Endothelial cell of umbilical vein (primary cell): ENCODE results near the gene SYCP2. TPM values are rescaled to one million over a fixed set of nuclear protein-coding genes. Genes with fewer than 3 reads are reported as not detected.

Source experiments
- Bru-seq: library from RNA; stranded (reverse); fragments of 400-500 nt; gene quantifications from one replicate; lab custom pipeline; 2021; lab: Mats Ljungman, UMichigan
- BruChase-seq, 2 experiments: library from RNA; stranded (reverse); fragments of 400-500 nt; gene quantifications; one replicate each; lab custom pipeline; 2021; lab: Mats Ljungman, UMichigan
- BruUV-seq: library from RNA; stranded (reverse); fragments of 400-500 nt; replicated peaks from 2 replicates; lab custom pipeline; 2021; lab: Mats Ljungman, UMichigan
- CTCF ChIA-PET: fragments of 300-600, 350-600 bp; sonication (Branson Sonifier 250); formaldehyde crosslinking; loops from one replicate; lab custom pipeline; 2021; ENCODE audit warnings: antibody characterized with exemption, inconsistent platforms; lab: Charles Lee
- POLR2A ChIA-PET: fragments of 300-600, 350-600 bp; sonication (Branson Sonifier 250); formaldehyde crosslinking; loops from one replicate; lab custom pipeline; 2021; ENCODE audit warnings: antibody characterized with exemption, inconsistent platforms; lab: Charles Lee
- DNase-seq: peaks from one replicate; pipeline ENCODE4 v3.0.0-alpha.2; 2011; ENCODE audit warnings: low read depth, low spot score
- FAIRE-seq: peaks from 2 replicates; lab custom pipeline; 2011; peaks lifted over from hg19 to GRCh38; lab: Jason Lieb, UNC
- H2AFZ ChIP-seq: 2 replicates; pipeline ENCODE4 v1.6.0; 2012; ENCODE audit warnings: low read depth, low read length, control low read depth, inconsistent platforms
- H3K27ac ChIP-seq: 2 replicates; pipeline ENCODE4 v1.5.1; 2011; ENCODE audit warnings: low read depth, mild to moderate bottlenecking, control low read depth, low read length, moderate library complexity; ENCODE audit not compliant: insufficient read depth
- H3K27me3 ChIP-seq, 2 experiments: 2 replicates each; pipeline versions ENCODE4 v1.6.0 to v1.6.1; 2011; ENCODE audit warnings: low read length in 2 of 2, mixed read lengths in 1 of 2; ENCODE audit not compliant: control insufficient read depth in 2 of 2, insufficient read depth in 2 of 2
- H3K36me3 ChIP-seq, 2 experiments: 2 replicates in 1 of 2; 3 replicates in 1 of 2; pipeline ENCODE4 v1.5.1; 2011; ENCODE audit warnings: low read length in 2 of 2, mild to moderate bottlenecking in 1 of 2, moderate library complexity in 1 of 2; ENCODE audit not compliant: control insufficient read depth in 2 of 2, insufficient read depth in 2 of 2; ENCODE audit errors: extremely low read depth in 1 of 2
- H3K4me1 ChIP-seq: 3 replicates; pipeline ENCODE4 v1.5.1; 2011; ENCODE audit warnings: mild to moderate bottlenecking, low read length; ENCODE audit not compliant: control insufficient read depth, insufficient read depth; ENCODE audit errors: extremely low read depth
- H3K4me2 ChIP-seq: 2 replicates; pipeline ENCODE4 v1.6.1; 2011; ENCODE audit warnings: low read length, control low read depth, mixed read lengths; ENCODE audit not compliant: insufficient read depth
- H3K4me3 ChIP-seq, 3 experiments: fragments of 200-600 bp in 1 of 3; sonication (generic), shearing (Covaris generic) in 1 of 3; replicated peaks in 1 of 3; 2 replicates each; pipeline ENCODE4 v1.5.1; 2011 to 2016; ENCODE audit warnings: control low read depth in 3 of 3, low read length in 3 of 3, mild to moderate bottlenecking in 2 of 3, inconsistent platforms in 1 of 3, low read depth in 1 of 3, moderate library complexity in 1 of 3; ENCODE audit not compliant: insufficient read depth in 1 of 3
- H3K79me2 ChIP-seq: 2 replicates; pipeline ENCODE4 v1.6.0; 2012; ENCODE audit warnings: low read length, inconsistent platforms; ENCODE audit not compliant: control insufficient read depth, insufficient read depth
- H3K9ac ChIP-seq: replicated peaks from 2 replicates; pipeline ENCODE3; 2011; ENCODE audit warnings: low read length, control low read depth; ENCODE audit not compliant: insufficient read depth; ENCODE audit errors: extremely low read depth
- H3K9me1 ChIP-seq: replicated peaks from 3 replicates; pipeline ENCODE4 v1.6.0; 2011; ENCODE audit warnings: mild to moderate bottlenecking, low read length; ENCODE audit not compliant: control insufficient read depth, insufficient read depth; ENCODE audit errors: extremely low read depth
- H3K9me3 ChIP-seq: replicated peaks from 2 replicates; pipeline ENCODE4 v1.5.1; 2012; ENCODE audit warnings: low read length, inconsistent platforms; ENCODE audit not compliant: control insufficient read depth, insufficient read depth
- H4K20me1 ChIP-seq: replicated peaks from 2 replicates; pipeline ENCODE3; 2011; ENCODE audit warnings: mild to moderate bottlenecking, low read length; ENCODE audit not compliant: control insufficient read depth, insufficient read depth; ENCODE audit errors: extremely low read depth
- EZH2 ChIP-seq: IDR thresholded peaks from 2 replicates; pipeline ENCODE4 v1.6.1; 2012; ENCODE audit warnings: borderline replicate concordance, low read depth, mild to moderate bottlenecking, moderate library complexity, low read length, inconsistent platforms; ENCODE audit not compliant: severe bottlenecking
- FOS ChIP-seq: IDR thresholded peaks from 2 replicates; pipeline ENCODE4 v1.6.1; 2011; ENCODE audit warnings: mild to moderate bottlenecking, low read length, moderate library complexity, borderline replicate concordance; ENCODE audit not compliant: insufficient read depth
- GATA2 ChIP-seq: IDR thresholded peaks from 2 replicates; pipeline ENCODE4 v1.7.0; 2011; ENCODE audit warnings: low read depth, mild to moderate bottlenecking, moderate library complexity, mixed read lengths, low read length; ENCODE audit not compliant: insufficient read length, insufficient read depth
- JUN ChIP-seq: IDR thresholded peaks from 2 replicates; pipeline ENCODE4 v1.6.1; 2011; ENCODE audit warnings: borderline replicate concordance, low read depth; ENCODE audit not compliant: insufficient read length, insufficient read depth
- MYC ChIP-seq: IDR thresholded peaks from one replicate; pipeline ENCODE4 v1.6.1; 2011; ENCODE audit warnings: mild to moderate bottlenecking, low read depth, low read length
- POLR2A ChIP-seq: IDR thresholded peaks from 2 replicates; pipeline ENCODE4 v1.6.1; 2012; ENCODE audit warnings: low read depth, mild to moderate bottlenecking, control low read depth, low read length
- POLR2AphosphoS5 ChIP-seq: IDR thresholded peaks from 2 replicates; pipeline ENCODE4 v1.6.1; 2012; ENCODE audit warnings: low read depth, mild to moderate bottlenecking, control low read depth, low read length, moderate library complexity; ENCODE audit not compliant: insufficient read depth
- dilution Hi-C: fragments of 300-500 bp; cut with MboI; formaldehyde crosslinking; loops from one replicate; pipeline ENCODE4 v1.15.0; 2019; ENCODE audit warnings: low sequenced_read_pairs; ENCODE audit not compliant: extremely low pct_ligation_motif_present
- intact Hi-C: fragments of 100-400 bp; cut with micrococcal nuclease; formaldehyde crosslinking; loops from one replicate; pipeline ENCODE4 v1.10.0; 2022
- long read RNA-seq: library from polyadenylated mRNA; stranded (forward); transcript quantifications from one replicate; pipeline ENCODE4 v2.0.0, GENCODE V29; 2021
- polyA minus RNA-seq, 3 experiments: library from RNA; depleted of rRNA, polyadenylated mRNA; stranded (reverse); fragments of >200 nt; gene quantifications; 1 replicate in 1 of 3; 2 replicates in 2 of 3; pipeline ENCODE4 v1.2.3, GENCODE V29; 2011
- polyA plus RNA-seq, 4 experiments: library from polyadenylated mRNA; depleted of rRNA in 3 of 4; stranded (reverse) in 3 of 4; unstranded in 1 of 4; fragments of >200 nt; gene quantifications; 2 replicates each; pipeline versions ENCODE4 v1.2.1 to v1.2.3, GENCODE V29; 2011 to 2012; ENCODE audit warnings: missing spikeins in 1 of 4
- total RNA-seq: library from RNA; stranded (reverse); gene quantifications from 2 replicates; pipeline ENCODE4 v1.2.3, GENCODE V29; 2021
- TF ChIP-seq, protein P1 (sequence below): IDR thresholded peaks from 2 replicates; pipeline ENCODE4 v1.6.1; 2011; ENCODE audit not compliant: insufficient read depth, insufficient read length
- TF ChIP-seq, protein P2 (sequence below), 2 donors: IDR thresholded peaks; 1 replicate in 1 of 2; 2 replicates in 1 of 2; pipeline ENCODE4 v1.5.1; 2011; ENCODE audit warnings: low read length in 2 of 2, mild to moderate bottlenecking in 2 of 2, moderate library complexity in 2 of 2, control low read depth in 1 of 2, inconsistent platforms in 1 of 2, low read depth in 1 of 2; ENCODE audit not compliant: insufficient read depth in 1 of 2; ENCODE audit errors: extremely low read depth in 1 of 2

The SYCP2 gene, protein sequence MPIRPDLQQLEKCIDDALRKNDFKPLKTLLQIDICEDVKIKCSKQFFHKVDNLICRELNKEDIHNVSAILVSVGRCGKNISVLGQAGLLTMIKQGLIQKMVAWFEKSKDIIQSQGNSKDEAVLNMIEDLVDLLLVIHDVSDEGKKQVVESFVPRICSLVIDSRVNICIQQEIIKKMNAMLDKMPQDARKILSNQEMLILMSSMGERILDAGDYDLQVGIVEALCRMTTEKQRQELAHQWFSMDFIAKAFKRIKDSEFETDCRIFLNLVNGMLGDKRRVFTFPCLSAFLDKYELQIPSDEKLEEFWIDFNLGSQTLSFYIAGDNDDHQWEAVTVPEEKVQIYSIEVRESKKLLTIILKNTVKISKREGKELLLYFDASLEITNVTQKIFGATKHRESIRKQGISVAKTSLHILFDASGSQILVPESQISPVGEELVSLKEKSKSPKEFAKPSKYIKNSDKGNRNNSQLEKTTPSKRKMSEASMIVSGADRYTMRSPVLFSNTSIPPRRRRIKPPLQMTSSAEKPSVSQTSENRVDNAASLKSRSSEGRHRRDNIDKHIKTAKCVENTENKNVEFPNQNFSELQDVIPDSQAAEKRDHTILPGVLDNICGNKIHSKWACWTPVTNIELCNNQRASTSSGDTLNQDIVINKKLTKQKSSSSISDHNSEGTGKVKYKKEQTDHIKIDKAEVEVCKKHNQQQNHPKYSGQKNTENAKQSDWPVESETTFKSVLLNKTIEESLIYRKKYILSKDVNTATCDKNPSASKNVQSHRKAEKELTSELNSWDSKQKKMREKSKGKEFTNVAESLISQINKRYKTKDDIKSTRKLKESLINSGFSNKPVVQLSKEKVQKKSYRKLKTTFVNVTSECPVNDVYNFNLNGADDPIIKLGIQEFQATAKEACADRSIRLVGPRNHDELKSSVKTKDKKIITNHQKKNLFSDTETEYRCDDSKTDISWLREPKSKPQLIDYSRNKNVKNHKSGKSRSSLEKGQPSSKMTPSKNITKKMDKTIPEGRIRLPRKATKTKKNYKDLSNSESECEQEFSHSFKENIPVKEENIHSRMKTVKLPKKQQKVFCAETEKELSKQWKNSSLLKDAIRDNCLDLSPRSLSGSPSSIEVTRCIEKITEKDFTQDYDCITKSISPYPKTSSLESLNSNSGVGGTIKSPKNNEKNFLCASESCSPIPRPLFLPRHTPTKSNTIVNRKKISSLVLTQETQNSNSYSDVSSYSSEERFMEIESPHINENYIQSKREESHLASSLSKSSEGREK (N-terminal part only)
- total RNA-seq = 0.35 and 0.67 TPM in 2 replicates
- polyA plus RNA-seq = 0.03 and 0.07 TPM in 2 replicates
- polyA plus RNA-seq (2011; cell fraction: cytosol; rRNA removed) = 0.03 and 0.06 TPM in 2 replicates
- 1.1 and 1.9 TPM in 2 replicates for polyA plus RNA-seq (2011; cell fraction: nucleus; rRNA removed)
- polyA plus RNA-seq (2012) = 0.04 and 0.30 TPM in 2 replicates
- 0.66 TPM in 1 of 2 replicates, not detected in the other for polyA minus RNA-seq
- not detected for polyA minus RNA-seq (2011; cell fraction: cytosol; rRNA and poly(A)+ RNA removed)
- 0.72 and 1.0 TPM in 2 replicates for polyA minus RNA-seq (2011; cell fraction: nucleus; rRNA and poly(A)+ RNA removed)
- Bru-seq, nascent RNA = percentile 22 among the genes with signal in this experiment
- percentile 38 among the genes with signal in this experiment for BruChase-seq, experiment 1, labeled RNA remaining after a 6-hour chase
- percentile 33 among the genes with signal in this experiment for BruChase-seq, experiment 2, labeled RNA remaining after a 2-hour chase
- long read RNA-seq = 0 reads

DNA sequence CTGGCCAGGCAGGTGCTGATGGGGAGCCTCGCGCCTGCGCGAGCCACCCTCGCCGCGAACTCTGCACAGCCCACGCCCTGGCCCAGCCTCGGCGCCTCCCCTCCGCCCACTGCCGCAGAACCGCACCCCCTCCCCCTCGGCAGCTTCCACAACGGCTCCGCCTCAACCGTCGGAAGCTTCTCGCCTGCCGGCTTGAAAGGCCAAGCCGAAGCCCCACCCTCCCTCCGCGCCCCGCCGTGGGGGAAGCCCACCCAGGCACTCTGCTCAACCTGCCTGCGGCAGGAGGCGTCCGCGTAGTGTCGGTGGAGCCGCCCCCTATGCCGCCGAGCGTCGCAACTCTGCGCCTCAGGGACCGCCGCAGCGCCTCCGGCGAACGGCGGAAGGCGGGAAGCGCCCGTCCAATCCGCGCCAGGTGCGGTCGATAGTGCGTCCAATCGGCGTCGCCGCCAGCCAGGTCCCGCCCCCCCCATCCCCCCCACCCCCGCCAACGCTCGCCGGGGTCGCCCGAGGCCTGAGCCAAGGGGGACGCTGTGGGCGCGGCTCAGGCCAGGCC lies at the start of gene SYCP2:
SYCP2 (minus strand) TSS at position 342 of the 553 bp plus-strand sequence. CDS start 11,224 bp downstream, outside the sequence.
- H3K4me2 ChIP-seq = peak within 1 kb of the TSS; percentile 83
- H3K27ac ChIP-seq = no peak within 1 kb of the TSS
- H3K4me1 ChIP-seq = peaks cover 3% of the 10 kb centered on the region
- no peaks in the 10 kb centered on the region for H3K9me3 ChIP-seq
- H3K9ac ChIP-seq = no peak within 1 kb of the TSS
- TF ChIP-seq GATA2 (no peak), EZH2 (no peak), FOS (no peak), POLR2AphosphoS5 (no peak), JUN (no peak), MYC (no peak), POLR2A (no peak)
- TF ChIP-seq, protein P1, sequence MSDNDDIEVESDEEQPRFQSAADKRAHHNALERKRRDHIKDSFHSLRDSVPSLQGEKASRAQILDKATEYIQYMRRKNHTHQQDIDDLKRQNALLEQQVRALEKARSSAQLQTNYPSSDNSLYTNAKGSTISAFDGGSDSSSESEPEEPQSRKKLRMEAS = no peak
- TF ChIP-seq, protein P2, sequence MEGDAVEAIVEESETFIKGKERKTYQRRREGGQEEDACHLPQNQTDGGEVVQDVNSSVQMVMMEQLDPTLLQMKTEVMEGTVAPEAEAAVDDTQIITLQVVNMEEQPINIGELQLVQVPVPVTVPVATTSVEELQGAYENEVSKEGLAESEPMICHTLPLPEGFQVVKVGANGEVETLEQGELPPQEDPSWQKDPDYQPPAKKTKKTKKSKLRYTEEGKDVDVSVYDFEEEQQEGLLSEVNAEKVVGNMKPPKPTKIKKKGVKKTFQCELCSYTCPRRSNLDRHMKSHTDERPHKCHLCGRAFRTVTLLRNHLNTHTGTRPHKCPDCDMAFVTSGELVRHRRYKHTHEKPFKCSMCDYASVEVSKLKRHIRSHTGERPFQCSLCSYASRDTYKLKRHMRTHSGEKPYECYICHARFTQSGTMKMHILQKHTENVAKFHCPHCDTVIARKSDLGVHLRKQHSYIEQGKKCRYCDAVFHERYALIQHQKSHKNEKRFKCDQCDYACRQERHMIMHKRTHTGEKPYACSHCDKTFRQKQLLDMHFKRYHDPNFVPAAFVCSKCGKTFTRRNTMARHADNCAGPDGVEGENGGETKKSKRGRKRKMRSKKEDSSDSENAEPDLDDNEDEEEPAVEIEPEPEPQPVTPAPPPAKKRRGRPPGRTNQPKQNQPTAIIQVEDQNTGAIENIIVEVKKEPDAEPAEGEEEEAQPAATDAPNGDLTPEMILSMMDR (IDR thresholded peaks at IDR 0.05; ENCODE audit: extremely low read depth in 1 of 2, insufficient read depth in 1 of 2, low read depth in 1 of 2, low read length in 2 of 2) = no peak
- no peaks in the 10 kb centered on the region for H3K79me2 ChIP-seq
- DNase-seq (no peak), FAIRE-seq (no peak)
- H3K36me3 ChIP-seq = no peaks in the 10 kb centered on the region
- BruUV-seq = no TSS peak
- intact Hi-C loops (no loop called here), dilution Hi-C loops (no loop called here)
- peaks cover 2 to 3% of the 10 kb centered on the region in 2 experiments for H3K27me3 ChIP-seq
- H2AFZ ChIP-seq = peak within 1 kb of the TSS; percentile 90
- ChIA-PET POLR2A (no interaction called here), CTCF (interaction anchor here (1.1 to 2.6 kb wide), 7 partner anchors 10 to 59 kb away, joined by 3 to 28 read pairs (median 7); no protein-coding TSS in a partner anchor)
- H3K9me1 ChIP-seq = no peaks in the 10 kb centered on the region
- H4K20me1 ChIP-seq = no peaks in the 10 kb centered on the region
- H3K4me3 ChIP-seq = peak within 1 kb of the TSS in 2 of 3 experiments; percentile 43 to 55
